Non-pigmented ciliary epithelial cell (primary cell): ENCODE measurements around the gene TTC9.
"Not testable (repeated sequence)": the region's sequence is repeated elsewhere in the genome, so short reads cannot be mapped to it uniquely, and the experiment has no call there.

ENCODE experiments used
- DNase-seq: peaks from one replicate; pipeline ENCODE4 v3.0.0-alpha.2; 2010; ENCODE audit warnings: low read depth

Gene TTC9

GRCh38 chr14:70680748-70681147 lies 39.0 kb downstream of the TTC9 start:
- DNase-seq = no peak

- no peak for DNase-seq
Measured at GRCh38 chr14:70683983-70684382, 42.3 kb downstream of the TTC9 start.

- no peak for DNase-seq
Measured at GRCh38 chr14:70685474-70686197, 43.9 kb downstream of the TTC9 start.

- no peak for DNase-seq
Measured at GRCh38 chr14:70692210-70692609, 50.5 kb downstream of the TTC9 start.

- no peak for DNase-seq
Measured at GRCh38 chr14:70696026-70696425, 54.3 kb downstream of the TTC9 start.

GRCh38 chr14:70697701-70698100 lies 56.0 kb downstream of the TTC9 start:
- DNase-seq = no peak

GRCh38 chr14:70698288-70698687 lies 56.6 kb downstream of the TTC9 start:
- DNase-seq = peak; percentile 3

GRCh38 chr14:70699646-70700045 lies 57.9 kb downstream of the TTC9 start:
- DNase-seq = no peak

GRCh38 chr14:70700955-70701585 lies 59.4 kb downstream of the TTC9 start:
- DNase-seq = no peak

GRCh38 chr14:70701610-70702009 lies 59.9 kb downstream of the TTC9 start:
- DNase-seq = no peak

GRCh38 chr14:70702161-70702560 lies 60.4 kb downstream of the TTC9 start:
- DNase-seq = no peak

- not testable (repeated sequence) for DNase-seq
Measured at GRCh38 chr14:70703621-70704168, 62.0 kb downstream of the TTC9 start.

GRCh38 chr14:70704960-70705359 lies 63.2 kb downstream of the TTC9 start:
- no peak for DNase-seq

GRCh38 chr14:70706177-70706576 lies 64.5 kb downstream of the TTC9 start:
- no peak for DNase-seq

- DNase-seq = peak; percentile 69
Measured at GRCh38 chr14:70707138-70708038, 65.7 kb downstream of the TTC9 start.

GRCh38 chr14:70708717-70709570 lies 67.2 kb downstream of the TTC9 start:
- no peak for DNase-seq

GRCh38 chr14:70709726-70710382 lies 68.1 kb downstream of the TTC9 start:
- DNase-seq = no peak

- DNase-seq = no peak
Measured at GRCh38 chr14:70711451-70711850, 69.7 kb downstream of the TTC9 start.

GRCh38 chr14:70713096-70713495 lies 71.4 kb downstream of the TTC9 start:
- DNase-seq = no peak

GRCh38 chr14:70713511-70713916 lies 71.8 kb downstream of the TTC9 start:
- DNase-seq = no peak

GRCh38 chr14:70714055-70714550 lies 72.4 kb downstream of the TTC9 start:
- peak; percentile 24 for DNase-seq
